Stimulated activated naive CD8-positive, alpha-beta T cell treated with anti-CD3 and anti-CD28 coated beads, Interleukin-15, amount 100 ng/mL, for 72 hours (primary cell): ENCODE measurements around the gene TNRC6C.
A peak's percentile ranks its signal among the peaks of the same experiment; 100 is the strongest.
"Not testable (repeated sequence)": the region's sequence is repeated elsewhere in the genome, so short reads cannot be mapped to it uniquely, and the experiment has no call there.

ENCODE experiments used
- ATAC-seq: fragments of 150-1000 bp; cut with Tn5 transposase; 2 replicates; pipeline ENCODE4 v1.10.0; 2021; ENCODE audit warnings: mild to moderate bottlenecking, moderate library complexity
- DNase-seq, 2 donors: peaks; one replicate each; pipeline ENCODE4 v3.0.0; 2021 to 2022
- H3K27ac Mint-ChIP-seq, 2 donors: one replicate each; pipeline ENCODE4 v1.8.0; 2022; ENCODE audit warnings: mild to moderate bottlenecking in 2 of 2, mixed read lengths in 2 of 2, moderate library complexity in 2 of 2
- H3K27me3 Mint-ChIP-seq: one replicate; pipeline ENCODE4 v1.8.0; 2022; ENCODE audit warnings: mixed read lengths
- H3K4me1 Mint-ChIP-seq: one replicate; pipeline ENCODE4 v1.8.0; 2022; ENCODE audit warnings: mild to moderate bottlenecking, mixed read lengths
- H3K4me3 Mint-ChIP-seq, 2 donors: one replicate each; pipeline ENCODE4 v1.8.0; 2022; ENCODE audit warnings: mild to moderate bottlenecking in 2 of 2, mixed read lengths in 2 of 2, moderate library complexity in 1 of 2
- H3K9me3 Mint-ChIP-seq, 2 donors: one replicate each; pipeline ENCODE4 v1.8.0; 2022; ENCODE audit warnings: mixed read lengths in 2 of 2

Gene TNRC6C

DNA sequence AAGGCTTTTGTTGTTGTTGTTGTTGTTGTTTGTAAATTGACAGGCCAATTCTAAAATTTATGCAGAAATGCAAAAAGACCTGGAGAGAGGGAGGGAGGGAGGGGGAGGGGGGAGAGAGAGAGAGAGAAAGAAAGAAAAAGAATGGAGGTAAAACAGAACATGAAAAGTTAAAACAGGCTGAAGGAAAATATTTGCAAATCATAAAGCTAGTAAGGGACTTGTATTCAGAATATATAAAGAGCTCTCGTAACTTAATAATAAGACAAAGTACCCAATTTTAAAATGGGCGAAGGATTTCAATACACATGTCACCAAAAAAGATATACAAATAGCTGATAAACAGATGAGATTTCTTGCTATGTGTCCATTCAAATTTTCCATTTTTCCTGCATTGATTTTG, 15.4 kb downstream of the TNRC6C start:
- Mint-ChIP-seq H3K27ac (no peak overlapping the region), H3K4me1 (peaks cover 57% of the 10 kb centered on the region)
- ATAC-seq, result no peak

DNA sequence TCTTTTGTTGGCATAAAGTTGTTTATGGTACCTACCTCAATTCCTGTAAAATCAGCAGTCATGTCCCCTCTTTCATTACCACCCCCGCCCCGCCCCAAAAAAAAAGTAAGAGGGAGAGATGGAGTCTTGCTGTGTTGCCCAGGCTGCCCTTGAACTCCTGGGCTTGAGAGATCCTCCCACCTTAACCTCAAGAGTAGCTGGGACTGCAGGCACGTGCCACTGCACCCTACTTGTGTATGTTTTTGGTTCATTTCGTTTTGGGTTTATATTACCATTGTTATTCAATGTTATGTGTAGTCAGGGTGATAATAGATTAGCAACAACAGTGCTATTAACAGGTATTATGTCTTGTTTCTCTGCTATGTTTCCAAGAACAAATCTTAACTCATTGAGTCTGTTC, 15.9 kb downstream of the TNRC6C start:
- no peak overlapping the region for H3K4me3 Mint-ChIP-seq

More for the DNA sequence above, 15.4 kb downstream of the TNRC6C start:
- no peaks in the 10 kb centered on the region for H3K27me3 Mint-ChIP-seq
- no peak overlapping the region for H3K4me3 Mint-ChIP-seq
- H3K9me3 Mint-ChIP-seq, result no peaks in the 10 kb centered on the region
- no peak for DNase-seq

DNA sequence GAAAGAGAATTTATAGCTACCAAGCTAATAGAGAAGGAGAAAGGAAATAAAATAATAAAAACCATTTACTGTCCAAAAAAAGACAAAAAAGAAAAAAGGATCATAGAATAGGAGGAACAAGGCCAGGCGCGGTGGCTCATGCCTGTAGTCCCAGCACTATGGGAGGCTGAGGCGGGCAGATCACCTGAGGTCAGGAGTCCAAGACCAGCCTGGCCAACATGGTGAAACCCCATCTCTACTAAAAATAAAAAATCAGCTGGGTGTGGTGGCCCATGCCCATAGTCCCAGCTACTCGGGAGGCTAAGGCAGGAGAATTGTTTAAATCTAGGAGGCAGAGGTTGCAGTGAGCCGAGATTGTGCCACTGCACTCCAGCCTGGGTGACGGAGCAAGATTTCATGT, 23.9 kb downstream of the TNRC6C start:
- DNase-seq, H3K9me3 Mint-ChIP-seq, H3K27me3 Mint-ChIP-seq, H3K4me3 Mint-ChIP-seq, H3K27ac Mint-ChIP-seq, ATAC-seq: not testable (repeated sequence)
- H3K4me1 Mint-ChIP-seq, result peaks cover 21% of the 10 kb centered on the region

More for the DNA sequence above, 15.9 kb downstream of the TNRC6C start:
- DNase-seq (no peak), ATAC-seq (no peak)
- Mint-ChIP-seq H3K9me3 (no peaks in the 10 kb centered on the region), H3K27me3 (no peaks in the 10 kb centered on the region), H3K4me1 (peaks cover 53% of the 10 kb centered on the region), H3K27ac (no peak overlapping the region)

DNA sequence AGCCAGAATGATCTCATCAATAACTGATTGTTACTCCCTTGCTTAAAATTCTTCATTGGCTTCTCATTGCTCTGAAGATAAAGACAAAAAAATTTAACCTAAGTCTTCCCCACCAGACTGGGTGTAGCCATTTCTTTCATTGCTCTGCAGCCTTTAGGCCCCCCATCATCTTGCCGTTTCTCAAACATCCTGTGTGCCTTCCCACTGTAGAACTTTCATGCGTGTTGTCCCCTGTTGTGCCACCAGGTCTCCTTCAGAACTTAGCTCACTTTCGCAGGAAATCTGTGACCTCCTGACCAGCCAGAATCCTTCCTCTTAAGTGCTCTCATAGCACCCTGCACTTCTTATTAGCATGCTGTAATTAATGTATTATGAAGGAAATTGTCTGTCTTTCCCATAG, 31.8 kb downstream of the TNRC6C start:
- Mint-ChIP-seq H3K4me1 (peaks cover 39% of the 10 kb centered on the region), H3K9me3 (no peaks in the 10 kb centered on the region)

DNA sequence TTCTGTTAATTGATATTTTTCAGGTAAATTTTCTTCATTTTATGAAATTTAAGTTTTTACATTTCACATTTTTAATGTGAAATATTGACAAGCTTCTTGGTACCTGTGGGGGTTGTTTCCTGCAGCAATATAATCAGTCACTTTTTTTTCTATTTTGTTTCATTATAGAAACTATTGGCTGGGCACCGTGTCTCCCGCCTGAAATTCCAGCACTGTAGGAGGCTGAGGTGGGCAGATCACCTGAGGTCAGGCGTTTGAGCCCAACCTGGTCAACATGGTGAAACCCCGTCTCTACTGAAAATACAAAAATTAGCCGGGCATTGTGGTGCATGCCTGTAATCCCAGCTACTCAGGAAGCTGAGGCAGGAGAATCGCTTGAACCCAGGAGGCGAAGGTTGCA, 35.2 kb downstream of the TNRC6C start:
- DNase-seq, H3K27ac Mint-ChIP-seq, ATAC-seq, H3K9me3 Mint-ChIP-seq, H3K4me3 Mint-ChIP-seq, H3K27me3 Mint-ChIP-seq: not testable (repeated sequence)
- H3K4me1 Mint-ChIP-seq, result peaks cover 56% of the 10 kb centered on the region

More for the DNA sequence above, 31.8 kb downstream of the TNRC6C start:
- Mint-ChIP-seq H3K27me3 (no peaks in the 10 kb centered on the region), H3K4me3 (no peak overlapping the region), H3K27ac (no peak overlapping the region)
- ATAC-seq (no peak), DNase-seq (no peak)

DNA sequence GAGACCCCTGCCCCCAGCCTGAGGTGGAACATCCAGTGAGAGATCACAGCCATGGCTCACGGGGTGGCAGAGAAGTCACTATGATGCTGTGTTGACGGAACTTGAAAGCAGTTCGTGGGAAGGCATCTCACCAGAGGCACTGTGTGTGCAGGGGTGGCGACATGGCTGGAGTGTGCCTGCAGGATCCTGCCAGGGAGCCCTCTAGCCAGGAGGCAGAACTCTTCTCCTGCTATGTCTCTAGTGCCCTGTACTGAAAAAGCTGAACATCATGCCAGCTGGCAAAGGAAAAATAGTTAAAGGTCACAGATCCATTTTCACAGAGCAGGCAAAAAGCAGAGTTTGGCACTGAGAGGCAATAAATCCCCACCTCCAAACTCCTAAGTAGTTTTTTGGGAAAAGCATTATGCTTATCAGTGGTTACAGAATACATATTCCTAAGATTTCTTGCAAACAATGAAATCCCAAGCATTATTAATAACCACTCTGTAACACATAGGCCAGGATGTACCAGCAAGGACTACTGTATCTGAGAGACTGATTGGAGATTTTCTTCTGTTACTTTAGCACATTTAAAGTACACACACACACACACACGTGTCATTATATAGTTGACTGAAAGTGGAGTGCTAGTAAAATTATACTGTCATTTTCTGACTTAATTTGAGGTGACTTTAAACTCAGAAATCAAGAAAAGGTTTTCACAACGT, 36.8 kb downstream of the TNRC6C start:
- peak overlapping the region; percentile 45 to 83 for H3K27ac Mint-ChIP-seq
- ATAC-seq (peak; percentile 81), DNase-seq (peak in 1 of 2 donors; percentile 15)
- peak overlapping the region; percentile 14 to 48 for H3K4me3 Mint-ChIP-seq
- peaks cover 58% of the 10 kb centered on the region for H3K4me1 Mint-ChIP-seq
- H3K9me3 Mint-ChIP-seq, result no peaks in the 10 kb centered on the region
- H3K27me3 Mint-ChIP-seq, result no peaks in the 10 kb centered on the region

DNA sequence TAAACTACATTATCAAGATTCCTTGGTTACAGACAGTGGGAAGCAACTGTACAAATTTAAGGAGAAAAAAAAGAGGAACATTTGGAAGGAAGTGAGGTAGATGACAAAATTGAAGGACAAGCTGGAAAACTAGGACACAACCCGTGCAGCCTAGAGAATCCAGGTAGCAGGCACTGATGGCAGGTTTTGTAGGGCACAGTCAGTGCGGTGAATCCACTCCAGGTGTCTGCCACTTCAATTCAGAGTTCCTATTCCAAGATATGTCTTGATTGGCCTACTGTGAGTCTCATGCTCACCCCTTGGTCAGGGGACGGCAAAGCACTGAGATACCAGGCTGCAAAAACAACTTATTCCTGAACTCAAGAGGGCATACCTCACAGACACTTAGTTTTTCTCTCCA, 37.8 kb downstream of the TNRC6C start:
- no peak overlapping the region for H3K27ac Mint-ChIP-seq
- DNase-seq, result no peak
- no peaks in the 10 kb centered on the region for H3K27me3 Mint-ChIP-seq
- ATAC-seq, result no peak
- H3K4me3 Mint-ChIP-seq, result no peak overlapping the region
- H3K4me1 Mint-ChIP-seq, result peaks cover 62% of the 10 kb centered on the region
- no peaks in the 10 kb centered on the region for H3K9me3 Mint-ChIP-seq

DNA sequence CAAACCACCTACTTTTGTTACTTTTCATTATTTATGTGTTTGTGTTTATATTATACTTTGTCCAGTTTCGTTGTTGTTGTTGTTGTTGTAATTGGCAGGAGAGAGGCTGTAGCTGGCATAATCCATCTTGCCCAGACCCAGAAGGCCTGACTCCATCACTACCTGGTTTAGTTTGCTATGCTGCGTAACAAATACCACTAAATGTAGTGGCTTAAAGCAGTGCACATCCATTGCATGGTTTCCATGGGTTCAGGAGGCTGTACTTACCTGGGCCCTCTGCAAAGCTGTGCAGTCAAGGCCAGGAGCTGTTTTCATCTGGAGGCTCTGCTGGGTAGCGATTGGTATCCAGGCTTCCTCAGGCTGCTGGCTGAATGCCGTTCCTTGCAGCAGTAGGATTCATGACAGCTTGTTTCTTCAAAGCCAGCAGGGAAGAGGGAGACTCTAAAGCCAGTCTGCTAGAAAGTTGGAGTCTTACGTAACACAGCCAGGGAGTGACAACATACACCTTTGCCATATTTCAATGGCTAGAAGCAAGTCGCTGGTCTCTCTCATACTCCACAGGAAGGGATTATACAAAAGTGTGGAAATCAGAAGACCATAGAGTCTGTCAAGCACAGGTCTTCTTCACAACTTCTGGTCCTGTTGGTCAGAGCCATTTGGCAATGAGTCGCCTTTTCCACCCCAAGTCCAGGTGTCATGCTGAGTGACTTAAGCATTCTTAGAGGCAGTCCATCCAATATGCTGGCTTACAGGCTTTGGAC, 41.1 kb downstream of the TNRC6C start:
- ATAC-seq (peak; percentile 67), DNase-seq (no peak)
- H3K9me3 Mint-ChIP-seq, result no peaks in the 10 kb centered on the region
- peaks cover 79% of the 10 kb centered on the region for H3K4me1 Mint-ChIP-seq
- no peaks in the 10 kb centered on the region for H3K27me3 Mint-ChIP-seq
- no peak overlapping the region for H3K4me3 Mint-ChIP-seq
- peak overlapping the region in 1 of 2 donors; percentile 5 for H3K27ac Mint-ChIP-seq

DNA sequence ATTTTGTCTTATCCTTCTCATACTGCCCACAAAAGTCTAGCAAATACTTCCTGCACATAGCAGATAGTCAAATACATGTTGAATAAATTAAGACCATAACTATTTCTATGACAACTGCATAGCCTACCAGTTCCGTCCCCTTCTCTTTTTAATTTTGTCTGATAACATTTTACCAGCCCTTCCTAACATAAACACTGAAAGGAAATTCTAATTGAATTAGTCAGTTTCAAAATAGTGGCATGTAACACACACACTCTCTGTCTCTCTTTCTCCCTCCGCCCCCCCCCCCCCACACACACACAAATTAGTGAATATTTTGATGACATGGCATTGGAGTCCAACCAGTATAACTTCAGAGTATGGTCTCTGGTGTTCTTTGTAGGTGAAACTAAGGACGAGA, 41.8 kb downstream of the TNRC6C start:
- H3K9me3 Mint-ChIP-seq, result no peaks in the 10 kb centered on the region

DNA sequence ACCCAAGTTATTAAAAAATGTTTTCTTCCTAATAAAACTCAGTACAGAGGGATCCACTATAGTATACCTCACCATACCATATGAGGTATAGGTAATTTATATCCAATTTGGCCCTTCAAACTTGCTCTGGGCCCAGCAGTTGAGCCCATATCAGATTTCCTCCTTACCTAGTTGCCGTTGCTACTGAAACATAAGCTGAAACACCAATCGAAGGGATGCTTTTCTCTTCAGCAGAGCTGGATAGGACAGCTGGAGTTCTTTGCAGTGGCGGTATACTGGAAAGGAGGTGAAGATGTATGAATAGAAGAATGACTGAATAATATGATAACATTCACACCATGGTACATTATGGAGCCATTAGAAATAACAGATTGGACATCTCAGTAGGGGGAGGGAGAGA, 42.7 kb downstream of the TNRC6C start:
- Mint-ChIP-seq H3K4me1 (peaks cover 82% of the 10 kb centered on the region), H3K4me3 (no peak overlapping the region), H3K27ac (peak overlapping the region in 1 of 2 donors; percentile 9), H3K27me3 (no peaks in the 10 kb centered on the region), H3K9me3 (no peaks in the 10 kb centered on the region)
- DNase-seq, result no peak
- no peak for ATAC-seq

More for the DNA sequence above, 41.8 kb downstream of the TNRC6C start:
- H3K4me3 Mint-ChIP-seq, result peak overlapping the region in 1 of 2 donors; percentile 22
- ATAC-seq (no peak), DNase-seq (no peak)
- H3K27ac Mint-ChIP-seq, result no peak overlapping the region
- H3K27me3 Mint-ChIP-seq, result no peaks in the 10 kb centered on the region
- H3K4me1 Mint-ChIP-seq, result peaks cover 77% of the 10 kb centered on the region

DNA sequence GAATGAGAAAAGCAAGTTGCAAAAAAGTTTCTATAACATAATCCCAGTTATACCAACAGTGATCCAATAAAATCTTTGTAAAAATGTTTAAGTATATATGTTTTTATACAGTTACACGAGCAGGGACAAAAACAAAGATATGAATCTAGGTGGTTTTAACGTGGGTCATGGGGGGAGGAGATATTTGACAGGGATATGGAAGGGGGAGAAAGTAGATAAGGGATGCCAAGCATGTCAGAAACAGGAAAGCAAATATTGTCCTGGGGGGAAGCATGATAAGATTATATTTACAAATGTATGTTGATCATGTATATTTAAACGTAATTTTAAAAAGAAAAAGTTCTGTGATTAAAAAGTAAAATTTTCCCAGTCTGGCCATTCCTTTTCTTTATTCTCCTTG, 43.1 kb downstream of the TNRC6C start:
- Mint-ChIP-seq H3K4me3 (no peak overlapping the region), H3K27ac (no peak overlapping the region), H3K27me3 (no peaks in the 10 kb centered on the region), H3K9me3 (no peaks in the 10 kb centered on the region), H3K4me1 (peaks cover 79% of the 10 kb centered on the region)
- ATAC-seq, result no peak
- no peak for DNase-seq

DNA sequence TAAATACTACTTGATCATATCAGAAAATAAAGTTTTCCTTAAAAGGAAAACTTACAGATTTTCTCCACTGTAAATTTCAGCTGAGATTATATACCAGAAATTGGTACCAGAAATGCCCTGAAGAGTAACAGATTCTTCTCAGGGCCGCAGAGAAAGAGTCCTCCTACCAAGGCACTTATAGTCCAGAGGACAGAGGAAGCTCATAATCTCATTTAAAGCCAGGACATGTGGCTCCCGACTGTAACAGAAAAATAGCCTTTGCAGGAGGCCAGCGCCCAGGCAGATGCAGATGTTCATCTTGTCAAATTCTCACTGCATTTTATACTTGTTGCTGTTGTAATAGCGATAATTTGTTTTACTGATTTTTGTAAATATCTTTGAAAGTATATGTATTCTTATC, 43.7 kb downstream of the TNRC6C start:
- ATAC-seq (no peak), DNase-seq (no peak)
- H3K4me3 Mint-ChIP-seq, result no peak overlapping the region
- H3K27me3 Mint-ChIP-seq, result no peaks in the 10 kb centered on the region
- H3K9me3 Mint-ChIP-seq, result no peaks in the 10 kb centered on the region
- no peak overlapping the region for H3K27ac Mint-ChIP-seq
- H3K4me1 Mint-ChIP-seq, result peaks cover 75% of the 10 kb centered on the region

DNA sequence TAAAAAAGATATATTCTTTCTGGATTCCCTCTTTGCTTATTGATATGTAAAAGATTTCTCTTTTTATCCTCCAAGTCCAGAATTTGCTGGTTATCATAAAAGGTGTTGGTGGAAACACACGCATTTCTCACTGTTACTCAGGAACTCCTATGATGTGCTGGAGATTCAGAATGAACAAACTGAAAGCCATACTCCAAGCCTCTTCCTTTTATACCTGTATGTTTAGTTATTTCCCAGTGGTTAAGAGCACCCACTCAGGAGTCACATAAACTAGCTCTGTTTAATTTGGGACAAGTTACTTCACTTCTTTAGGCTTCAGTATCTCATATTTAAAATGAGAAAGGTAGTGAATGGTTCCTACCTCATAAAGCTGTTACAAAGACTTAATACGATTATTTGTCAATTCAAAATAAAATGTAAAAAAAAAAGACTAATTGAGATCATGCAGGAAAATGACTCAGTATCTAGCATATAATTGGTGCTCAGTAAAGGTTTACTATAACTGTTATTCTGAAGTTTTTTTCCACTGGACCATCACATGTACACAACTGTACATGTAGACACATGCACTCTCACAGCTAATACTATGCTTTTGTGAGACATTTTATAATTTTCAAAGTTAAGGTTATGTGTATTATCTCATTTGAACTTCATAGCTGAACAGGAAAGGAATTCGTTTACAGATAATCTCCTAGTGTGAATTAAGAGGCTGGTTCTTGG, 47.1 kb downstream of the TNRC6C start:
- ATAC-seq (peak; percentile 56), DNase-seq (no peak)
- H3K9me3 Mint-ChIP-seq, result no peaks in the 10 kb centered on the region
- peaks cover 40% of the 10 kb centered on the region for H3K4me1 Mint-ChIP-seq
- peak overlapping the region in 1 of 2 donors; percentile 35 for H3K27ac Mint-ChIP-seq
- no peaks in the 10 kb centered on the region for H3K27me3 Mint-ChIP-seq
- H3K4me3 Mint-ChIP-seq, result peak overlapping the region in 1 of 2 donors; percentile 30

DNA sequence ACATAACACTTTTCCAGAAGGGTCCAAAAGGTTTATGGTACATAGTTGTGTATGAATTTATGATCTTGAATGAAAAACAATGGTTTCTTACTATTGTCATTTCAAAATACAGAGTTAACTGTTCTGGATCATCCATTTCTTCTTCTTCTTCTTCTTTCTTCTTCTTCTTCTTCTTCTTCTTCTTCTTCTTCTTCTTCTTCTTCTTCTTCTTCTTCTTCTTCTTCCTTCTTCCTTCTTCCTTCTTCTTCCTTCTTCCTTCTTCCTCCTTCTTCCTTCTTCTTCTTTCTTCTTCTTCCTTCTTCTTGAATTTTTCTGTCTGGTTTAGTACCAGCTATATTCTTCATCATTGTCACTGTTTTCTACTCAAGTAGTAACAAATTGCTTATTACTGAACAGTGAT, 47.8 kb downstream of the TNRC6C start:
- Mint-ChIP-seq H3K9me3 (no peaks in the 10 kb centered on the region), H3K4me3 (no peak overlapping the region), H3K27ac (no peak overlapping the region), H3K27me3 (no peaks in the 10 kb centered on the region), H3K4me1 (peaks cover 38% of the 10 kb centered on the region)
- DNase-seq (no peak), ATAC-seq (no peak)

DNA sequence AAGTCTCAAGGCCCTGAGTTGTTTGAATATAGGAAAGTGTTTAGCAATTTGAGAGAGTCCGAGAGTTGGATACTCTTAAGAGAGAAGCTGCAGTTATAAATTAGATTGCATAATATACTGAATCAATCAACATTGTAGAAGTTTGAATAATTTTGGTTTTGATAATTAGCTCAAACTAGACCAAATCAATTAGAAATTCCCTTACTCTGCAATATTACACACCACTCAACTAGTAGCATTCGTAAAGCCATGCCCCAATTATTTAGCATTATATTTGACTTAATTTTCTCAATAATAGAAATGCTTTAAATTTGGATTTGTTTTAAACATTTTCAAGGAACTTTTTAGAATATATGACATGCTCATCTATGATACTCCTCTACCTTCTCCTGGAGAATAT, 49.1 kb downstream of the TNRC6C start:
- Mint-ChIP-seq H3K27ac (no peak overlapping the region), H3K4me1 (peaks cover 37% of the 10 kb centered on the region), H3K9me3 (no peaks in the 10 kb centered on the region), H3K27me3 (no peaks in the 10 kb centered on the region), H3K4me3 (no peak overlapping the region)
- DNase-seq, result no peak
- ATAC-seq, result no peak

DNA sequence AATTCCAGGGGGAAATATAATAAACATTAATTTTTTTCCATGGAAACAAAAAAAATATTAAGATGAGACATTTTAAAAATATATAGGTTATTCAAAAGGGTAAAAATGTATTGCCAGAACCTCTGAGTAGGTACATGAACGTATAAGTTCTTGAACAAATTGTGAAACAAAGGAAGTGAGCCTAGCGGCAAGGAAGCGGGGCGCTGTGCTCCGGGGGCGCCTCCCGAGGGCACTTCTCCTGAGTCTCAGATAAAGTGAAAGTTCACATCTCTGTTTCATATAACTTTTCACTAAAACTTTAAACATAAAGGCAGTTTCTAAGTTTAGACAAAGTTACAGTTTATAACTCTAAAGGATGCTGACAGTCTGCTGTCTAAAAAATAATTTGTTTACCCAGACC, 52.3 kb downstream of the TNRC6C start:
- H3K9me3 Mint-ChIP-seq, result no peaks in the 10 kb centered on the region
- peak overlapping the region in 1 of 2 donors; percentile 30 for H3K27ac Mint-ChIP-seq
- DNase-seq, result no peak
- no peaks in the 10 kb centered on the region for H3K27me3 Mint-ChIP-seq
- no peak for ATAC-seq
- peaks cover 26% of the 10 kb centered on the region for H3K4me1 Mint-ChIP-seq
- peak overlapping the region in 1 of 2 donors; percentile 43 for H3K4me3 Mint-ChIP-seq
